WI38 (cell line): ENCODE data around the gene NEO1.

Experiments used
- H3K4me3 ChIP-seq: 2 replicates; pipeline ENCODE4 v1.5.1; 2011; ENCODE audit warnings: low read depth, mild to moderate bottlenecking, control low read depth, low read length
- CTCF ChIP-seq: IDR thresholded peaks from 2 replicates; pipeline ENCODE4 v1.5.1; 2012; ENCODE audit warnings: low read depth, mild to moderate bottlenecking, control low read depth, low read length

The NEO1 gene

GRCh38 chr15:73225358-73226015 lies 173.2 kb downstream of the NEO1 start:
- no peak for TF ChIP-seq CTCF
- H3K4me3 ChIP-seq, result no peak overlapping the region

- no peak for TF ChIP-seq CTCF
- no peak overlapping the region for H3K4me3 ChIP-seq
Measured at GRCh38 chr15:73226093-73226814, 174.0 kb downstream of the NEO1 start.

GRCh38 chr15:73227433-73228056 lies 175.3 kb downstream of the NEO1 start:
- no peak for TF ChIP-seq CTCF
- H3K4me3 ChIP-seq, result no peak overlapping the region

- no peak overlapping the region for H3K4me3 ChIP-seq
- no peak for TF ChIP-seq CTCF
Measured at GRCh38 chr15:73228128-73228646, 175.9 kb downstream of the NEO1 start.

GRCh38 chr15:73231661-73232419 lies 179.6 kb downstream of the NEO1 start:
- TF ChIP-seq CTCF, result no peak
- H3K4me3 ChIP-seq, result no peak overlapping the region

- no peak for TF ChIP-seq CTCF
- H3K4me3 ChIP-seq, result no peak overlapping the region
Measured at GRCh38 chr15:73232776-73233175, 180.5 kb downstream of the NEO1 start.
